Omental fat pad (tissue), 4 donors: ENCODE measurements around the gene HECA. TPM values are rescaled to one million over a fixed set of nuclear protein-coding genes. Genes with fewer than 3 reads are reported as not detected.

Source experiments
- ATAC-seq: fragments of 150-250 bp; one replicate; pipeline ENCODE4 v1.9.1; 2016; ENCODE audit warnings: mild to moderate bottlenecking, moderate library complexity; ENCODE audit not compliant: low FRiP score
- DNase-seq: peaks from one replicate; pipeline ENCODE4 v3.0.0-alpha.2; 2019; ENCODE audit warnings: low spot score
- CTCF ChIP-seq, 3 donors: fragments of 450-650 bp; IDR thresholded peaks; one replicate each; pipeline ENCODE4 v1.5.1; 2016 to 2017; ENCODE audit warnings: antibody characterized with exemption in 3 of 3, mild to moderate bottlenecking in 3 of 3, moderate library complexity in 2 of 3
- total RNA-seq, 4 donors: library from RNA; depleted of rRNA; stranded (reverse); fragments of >200 nt; gene quantifications; one replicate each; pipeline ENCODE4 v1.1.0, GENCODE V29; 2016

The HECA gene
- total RNA-seq, 4 donors from 2014 or later = 37.6 to 59.4 (median 45.2) TPM

GRCh38 chr6:139172151-139172550 is 37.3 kb downstream of the HECA start:
- ATAC-seq (no peak), DNase-seq (no peak)
- TF ChIP-seq CTCF (IDR thresholded peaks at IDR 0.05) = no peak

- ATAC-seq (no peak), DNase-seq (no peak)
- no peak for TF ChIP-seq CTCF (IDR thresholded peaks at IDR 0.05)
Measured at GRCh38 chr6:139172567-139172966, 37.7 kb downstream of the HECA start.

GRCh38 chr6:139173172-139173571 is 38.3 kb downstream of the HECA start:
- no peak for TF ChIP-seq CTCF (IDR thresholded peaks at IDR 0.05)
- no peak for DNase-seq
- ATAC-seq = no peak

GRCh38 chr6:139173822-139174221 is 38.9 kb downstream of the HECA start:
- no peak for ATAC-seq
- DNase-seq = no peak
- no peak for TF ChIP-seq CTCF (IDR thresholded peaks at IDR 0.05)

GRCh38 chr6:139174961-139175360 is 40.1 kb downstream of the HECA start:
- ATAC-seq (no peak), DNase-seq (no peak)
- TF ChIP-seq CTCF (IDR thresholded peaks at IDR 0.05) = no peak

- ATAC-seq (no peak), DNase-seq (no peak)
- no peak for TF ChIP-seq CTCF (IDR thresholded peaks at IDR 0.05)
Measured at GRCh38 chr6:139175389-139175948, 40.6 kb downstream of the HECA start.

GRCh38 chr6:139181236-139181635 is 46.4 kb downstream of the HECA start:
- no peak for TF ChIP-seq CTCF (IDR thresholded peaks at IDR 0.05)
- DNase-seq = no peak
- ATAC-seq = no peak
